ENCODE results near the gene SRF. TPM values are rescaled to one million over a fixed set of nuclear protein-coding genes. Genes with fewer than 3 reads are reported as not detected.

Gene SRF
- total RNA-seq, 1 experiment from 2014 or later = 31.3 TPM

- CTCF ChIA-PET = no interaction called here
These were observed 34.8 kb downstream of the SRF start for GRCh38 chr6:43205849-43206248.

GRCh38 chr6:43207286-43207685 lies 36.2 kb downstream of the SRF start:
- H3K9me3 ChIP-seq = no peaks in the 10 kb centered on the region
- Mint-ChIP-seq H3K4me1 (ENCODE audit: low read depth, unreplicated experiment) (no peaks in the 10 kb centered on the region), H3K27me3 (ENCODE audit: insufficient read depth, unreplicated experiment) (no peaks in the 10 kb centered on the region), H3K9me3 (ENCODE audit: unreplicated experiment) (no peaks in the 10 kb centered on the region), H3K36me3 (ENCODE audit: insufficient read depth, unreplicated experiment) (no peaks in the 10 kb centered on the region), H3K4me3 (ENCODE audit: unreplicated experiment) (no peak overlapping the region), H3K27ac (ENCODE audit: unreplicated experiment) (no peak overlapping the region)
- POLR2A ChIA-PET = no interaction called here
- DNase-seq = no peak
- intact Hi-C loops (cut with micrococcal nuclease; ENCODE audit: unreplicated experiment) = no loop called here
- H3K36me3 ChIP-seq (ENCODE audit: control insufficient read depth, insufficient read depth, low read length) = no peaks in the 10 kb centered on the region
- CTCF ChIA-PET = no interaction called here
- H3K4me1 ChIP-seq = no peaks in the 10 kb centered on the region
- H3K4me3 ChIP-seq (ENCODE audit: low read depth, low read length) = no peak overlapping the region
- no peaks in the 10 kb centered on the region; the same call in 1 of the 2 replicates for H3K27me3 ChIP-seq (replicated peaks; ENCODE audit: control insufficient read depth, insufficient read depth, low read length)
- BruUV-seq (replicated peaks) = no TSS peak
- no peak for TF ChIP-seq CTCF (IDR thresholded peaks at IDR 0.05; ENCODE audit: insufficient read depth in 1 of 2, low read depth in 1 of 2, low read length in 1 of 2, severe bottlenecking in 1 of 2, unreplicated experiment in 1 of 2)

More at GRCh38 chr6:43205849-43206248, 34.8 kb downstream of the SRF start:
- no peaks in the 10 kb centered on the region for H3K4me1 Mint-ChIP-seq (ENCODE audit: low read depth, unreplicated experiment)
- POLR2A ChIA-PET = interaction anchor here (0.6 kb wide), 1 partner anchor 147 kb away, joined by 3 read pairs; the partner anchor contains the start of gene MRPL2
- Histone ChIP-seq H3K27me3 (replicated peaks; ENCODE audit: control insufficient read depth, insufficient read depth, low read length) (no peaks in the 10 kb centered on the region; the same call in 1 of the 2 replicates), H3K36me3 (ENCODE audit: control insufficient read depth, insufficient read depth, low read length) (no peaks in the 10 kb centered on the region), H3K4me1 (no peaks in the 10 kb centered on the region), H3K9me3 (no peaks in the 10 kb centered on the region), H3K4me3 (ENCODE audit: low read depth, low read length) (no peak overlapping the region)
- no peaks in the 10 kb centered on the region for H3K9me3 Mint-ChIP-seq (ENCODE audit: unreplicated experiment)
- DNase-seq = peak in 1 of 2 experiments; percentile 12
- intact Hi-C loops (cut with micrococcal nuclease; ENCODE audit: unreplicated experiment) = no loop called here
- H3K36me3 Mint-ChIP-seq (ENCODE audit: insufficient read depth, unreplicated experiment) = no peaks in the 10 kb centered on the region
- H3K4me3 Mint-ChIP-seq (ENCODE audit: unreplicated experiment) = no peak overlapping the region
- no peaks in the 10 kb centered on the region for H3K27me3 Mint-ChIP-seq (ENCODE audit: insufficient read depth, unreplicated experiment)
- H3K27ac Mint-ChIP-seq (ENCODE audit: unreplicated experiment) = no peak overlapping the region
- TF ChIP-seq CTCF (IDR thresholded peaks at IDR 0.05; ENCODE audit: insufficient read depth in 1 of 2, low read depth in 1 of 2, low read length in 1 of 2, severe bottlenecking in 1 of 2, unreplicated experiment in 1 of 2) = no peak
- BruUV-seq (replicated peaks) = no TSS peak

GRCh38 chr6:43211955-43212354 lies 40.9 kb downstream of the SRF start:
- no peak overlapping the region for H3K27ac Mint-ChIP-seq (ENCODE audit: unreplicated experiment)
- no peaks in the 10 kb centered on the region for H3K4me1 Mint-ChIP-seq (ENCODE audit: low read depth, unreplicated experiment)
- Histone ChIP-seq H3K36me3 (ENCODE audit: control insufficient read depth, insufficient read depth, low read length) (no peaks in the 10 kb centered on the region), H3K9me3 (no peaks in the 10 kb centered on the region), H3K4me1 (no peaks in the 10 kb centered on the region), H3K27me3 (replicated peaks; ENCODE audit: control insufficient read depth, insufficient read depth, low read length) (no peaks in the 10 kb centered on the region), H3K4me3 (ENCODE audit: low read depth, low read length) (no peak overlapping the region)
- peak in 1 of 2 experiments; percentile 22 for DNase-seq
- peak in 1 of 2 experiments; percentile 39 for TF ChIP-seq CTCF (IDR thresholded peaks at IDR 0.05; ENCODE audit: insufficient read depth in 1 of 2, low read depth in 1 of 2, low read length in 1 of 2, severe bottlenecking in 1 of 2, unreplicated experiment in 1 of 2)
- CTCF ChIA-PET = no interaction called here
- no TSS peak for BruUV-seq (replicated peaks)
- no peaks in the 10 kb centered on the region for H3K36me3 Mint-ChIP-seq (ENCODE audit: insufficient read depth, unreplicated experiment)
- H3K4me3 Mint-ChIP-seq (ENCODE audit: unreplicated experiment) = no peak overlapping the region
- H3K27me3 Mint-ChIP-seq (ENCODE audit: insufficient read depth, unreplicated experiment) = no peaks in the 10 kb centered on the region
- POLR2A ChIA-PET = no interaction called here
- no peaks in the 10 kb centered on the region for H3K9me3 Mint-ChIP-seq (ENCODE audit: unreplicated experiment)
- intact Hi-C loops (cut with micrococcal nuclease; ENCODE audit: unreplicated experiment) = no loop called here

Measured in Caco-2 (cell line).